ENCODE results near the gene KRTAP5-1. TPM values are rescaled to one million over a fixed set of nuclear protein-coding genes. Genes with fewer than 3 reads are reported as not detected.

KRTAP5-1 gene
- total RNA-seq, 1 donor from 2014 or later = not detected

- no peak overlapping the region for H3K27ac Mint-ChIP-seq (ENCODE audit: unreplicated experiment)
- H3K4me1 Mint-ChIP-seq (ENCODE audit: low read depth) = peaks cover 23% of the 10 kb centered on the region
- no peaks in the 10 kb centered on the region for H3K9me3 Mint-ChIP-seq (ENCODE audit: low read depth)
- no peaks in the 10 kb centered on the region for H3K27me3 Mint-ChIP-seq (ENCODE audit: low read depth)
- TF ChIP-seq CTCF (IDR thresholded peaks at IDR 0.05) = no peak
- H3K4me3 Mint-ChIP-seq (ENCODE audit: unreplicated experiment) = no peak overlapping the region
- H3K36me3 Mint-ChIP-seq (ENCODE audit: low read depth) = no peaks in the 10 kb centered on the region
- DNase-seq (ENCODE audit: low spot score) = peak; percentile 85
Observed at GRCh38 chr11:1568441-1568911, 16.6 kb downstream of the KRTAP5-1 start.

GRCh38 chr11:1567721-1568100 is 17.4 kb downstream of the KRTAP5-1 start:
- H3K4me3 Mint-ChIP-seq (ENCODE audit: unreplicated experiment) = no peak overlapping the region
- H3K9me3 Mint-ChIP-seq (ENCODE audit: low read depth) = no peaks in the 10 kb centered on the region
- peaks cover 21% of the 10 kb centered on the region for H3K4me1 Mint-ChIP-seq (ENCODE audit: low read depth)
- no peaks in the 10 kb centered on the region for H3K36me3 Mint-ChIP-seq (ENCODE audit: low read depth)
- DNase-seq (ENCODE audit: low spot score) = peak; percentile 81
- no peak for TF ChIP-seq CTCF (IDR thresholded peaks at IDR 0.05)
- no peak overlapping the region for H3K27ac Mint-ChIP-seq (ENCODE audit: unreplicated experiment)
- H3K27me3 Mint-ChIP-seq (ENCODE audit: low read depth) = no peaks in the 10 kb centered on the region

- H3K27me3 Mint-ChIP-seq (ENCODE audit: low read depth) = no peaks in the 10 kb centered on the region
- no peaks in the 10 kb centered on the region for H3K36me3 Mint-ChIP-seq (ENCODE audit: low read depth)
- peak; percentile 90 for DNase-seq (ENCODE audit: low spot score)
- H3K4me1 Mint-ChIP-seq (ENCODE audit: low read depth) = peaks cover 21% of the 10 kb centered on the region
- H3K9me3 Mint-ChIP-seq (ENCODE audit: low read depth) = no peaks in the 10 kb centered on the region
- H3K27ac Mint-ChIP-seq (ENCODE audit: unreplicated experiment) = no peak overlapping the region
- no peak overlapping the region for H3K4me3 Mint-ChIP-seq (ENCODE audit: unreplicated experiment)
- no peak for TF ChIP-seq CTCF (IDR thresholded peaks at IDR 0.05)
Observed at GRCh38 chr11:1567052-1567720, 17.9 kb downstream of the KRTAP5-1 start.

GRCh38 chr11:1566381-1567051 is 18.6 kb downstream of the KRTAP5-1 start:
- TF ChIP-seq CTCF (IDR thresholded peaks at IDR 0.05) = peak; percentile 47
- Mint-ChIP-seq H3K4me3 (ENCODE audit: unreplicated experiment) (no peak overlapping the region), H3K27ac (ENCODE audit: unreplicated experiment) (no peak overlapping the region), H3K9me3 (ENCODE audit: low read depth) (no peaks in the 10 kb centered on the region), H3K36me3 (ENCODE audit: low read depth) (no peaks in the 10 kb centered on the region), H3K4me1 (ENCODE audit: low read depth) (peaks cover 21% of the 10 kb centered on the region), H3K27me3 (ENCODE audit: low read depth) (no peaks in the 10 kb centered on the region)
- DNase-seq (ENCODE audit: low spot score) = peak; percentile 85

- peaks cover 20% of the 10 kb centered on the region for H3K4me1 Mint-ChIP-seq (ENCODE audit: low read depth)
- no peaks in the 10 kb centered on the region for H3K36me3 Mint-ChIP-seq (ENCODE audit: low read depth)
- DNase-seq (ENCODE audit: low spot score) = no peak
- no peaks in the 10 kb centered on the region for H3K9me3 Mint-ChIP-seq (ENCODE audit: low read depth)
- no peak overlapping the region for H3K4me3 Mint-ChIP-seq (ENCODE audit: unreplicated experiment)
- no peak overlapping the region for H3K27ac Mint-ChIP-seq (ENCODE audit: unreplicated experiment)
- TF ChIP-seq CTCF (IDR thresholded peaks at IDR 0.05) = no peak
- H3K27me3 Mint-ChIP-seq (ENCODE audit: low read depth) = no peaks in the 10 kb centered on the region
Observed at GRCh38 chr11:1565904-1566247, 19.2 kb downstream of the KRTAP5-1 start.

Measured in chondrocyte (in vitro differentiated cells).